Pancreas (tissue), 10 donors: ENCODE data around the gene FBN2. TPM values are rescaled to one million over a fixed set of nuclear protein-coding genes. Genes with fewer than 3 reads are reported as not detected.
A peak's percentile ranks its signal among the peaks of the same experiment; 100 is the strongest.

Experiments
- ATAC-seq, 4 donors: fragments of 200-7000 bp; cut with Tn5 transposase; one replicate each; pipeline versions ENCODE4 v1.8.0 to v1.9.1; 2020; ENCODE audit warnings: mild to moderate bottlenecking in 4 of 4, moderate library complexity in 4 of 4
- DNase-seq, 6 donors: peaks; one replicate each; pipeline ENCODE4 v3.0.0-alpha.2; 2020
- FAIRE-seq: peaks from 2 replicates; lab custom pipeline; 2012; peaks lifted over from hg19 to GRCh38; lab: Jason Lieb, UNC
- H3K27ac ChIP-seq, 4 donors: fragments of 200-600 bp; sonication (generic); 1 replicate in 3 of 4; 2 replicates in 1 of 4; pipeline versions ENCODE4 v1.5.0 to v1.8.0; 2020
- H3K27me3 ChIP-seq, 4 donors: fragments of 200-600 bp; one replicate each; pipeline ENCODE4 v1.8.0; 2021
- H3K36me3 ChIP-seq, 3 donors: fragments of 200-600 bp; sonication (generic) in 1 of 3; one replicate each; pipeline versions ENCODE4 v1.5.0 to v1.8.0; 2020 to 2021
- H3K4me1 ChIP-seq, 3 donors: fragments of 200-600 bp; one replicate each; pipeline ENCODE4 v1.8.0; 2021
- H3K4me3 ChIP-seq, 4 donors: fragments of 200-600 bp; sonication (generic) in 2 of 4; one replicate each; pipeline versions ENCODE4 v1.5.0 to v1.8.0; 2020 to 2021
- H3K9me3 ChIP-seq, 4 donors: fragments of 200-600 bp; one replicate each; pipeline ENCODE4 v1.8.0; 2021
- WGBS, 2 donors: extraction: QIAGEN DNeasy Blood & Tissue Kit; methylation state at CpG; one replicate each; pipeline ENCODE4 v1.1.7; 2013; 5-methylcytosine and 5-hydroxymethylcytosine counted together
- intact Hi-C, 3 donors: fragments of 100-400 bp; cut with DNase I; formaldehyde crosslinking; loops; one replicate each; pipeline versions ENCODE4 v1.11.1 to v1.14.2; 2022
- polyA plus RNA-seq, 2 donors: library from polyadenylated mRNA; stranded (reverse); fragments of 200-250 nt; gene quantifications; one replicate each; pipeline ENCODE4 v1.2.3, GENCODE V29; 2013
- total RNA-seq, 6 donors: library from RNA; stranded (reverse); fragmentation: NEBNext Ultra II Directional in 4 of 6; extraction: Animal tissue kit (Norgen Biotek cat#: 25700) in 4 of 6; gene quantifications; one replicate each; pipeline versions ENCODE4 v1.2.1 to v1.2.4, GENCODE V29; 2021 to 2023
- TF ChIP-seq, protein P1 (sequence below), 4 donors: fragments of 200-600 bp; sonication (generic) in 3 of 4; IDR thresholded peaks; one replicate each; pipeline versions ENCODE4 v1.5.0 to v1.8.0; 2021; ENCODE audit warnings: antibody characterized with exemption in 4 of 4
- donor health status: healthy with polysubstance abuse.
- donor health status: DM: no; HTN: no; CAD: no; lungs with moderate emphysema.
- donor health status: DM: no; HTN: no; CAD: no.
- donor health status: control.
- donor health status: control.
- donor health status: Bipolar disorder and iron deficiency.
- donor health status: DM: yes; HTN: yes; CAD: no.
- donor health status: DM: no; HTN: no; CAD: no.
- donor health status: DM: no; HTN: no; CAD: no.
- donor health status: DM: yes; HTN: yes; CAD: no.

Gene FBN2
- total and polyA plus RNA-seq, 8 donors: 0.04 to 0.78 (median 0.18) TPM; not detected in 3

- FAIRE-seq (no peak), DNase-seq (no peak), ATAC-seq (peak in 1 of 4 donors; percentile 43)
- H3K36me3 ChIP-seq: no peaks in the 10 kb centered on the region
- no peaks in the 10 kb centered on the region for H3K4me1 ChIP-seq
- no peak overlapping the region for H3K27ac ChIP-seq
- intact Hi-C loops: no loop called here
- H3K4me3 ChIP-seq: no peak overlapping the region
- H3K9me3 ChIP-seq: no peaks in the 10 kb centered on the region
- TF ChIP-seq, protein P1, sequence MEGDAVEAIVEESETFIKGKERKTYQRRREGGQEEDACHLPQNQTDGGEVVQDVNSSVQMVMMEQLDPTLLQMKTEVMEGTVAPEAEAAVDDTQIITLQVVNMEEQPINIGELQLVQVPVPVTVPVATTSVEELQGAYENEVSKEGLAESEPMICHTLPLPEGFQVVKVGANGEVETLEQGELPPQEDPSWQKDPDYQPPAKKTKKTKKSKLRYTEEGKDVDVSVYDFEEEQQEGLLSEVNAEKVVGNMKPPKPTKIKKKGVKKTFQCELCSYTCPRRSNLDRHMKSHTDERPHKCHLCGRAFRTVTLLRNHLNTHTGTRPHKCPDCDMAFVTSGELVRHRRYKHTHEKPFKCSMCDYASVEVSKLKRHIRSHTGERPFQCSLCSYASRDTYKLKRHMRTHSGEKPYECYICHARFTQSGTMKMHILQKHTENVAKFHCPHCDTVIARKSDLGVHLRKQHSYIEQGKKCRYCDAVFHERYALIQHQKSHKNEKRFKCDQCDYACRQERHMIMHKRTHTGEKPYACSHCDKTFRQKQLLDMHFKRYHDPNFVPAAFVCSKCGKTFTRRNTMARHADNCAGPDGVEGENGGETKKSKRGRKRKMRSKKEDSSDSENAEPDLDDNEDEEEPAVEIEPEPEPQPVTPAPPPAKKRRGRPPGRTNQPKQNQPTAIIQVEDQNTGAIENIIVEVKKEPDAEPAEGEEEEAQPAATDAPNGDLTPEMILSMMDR (IDR thresholded peaks at IDR 0.05): no peak
- no peaks in the 10 kb centered on the region for H3K27me3 ChIP-seq
Measured at GRCh38 chr5:128304088-128304487, 234.0 kb downstream of the FBN2 start.

DNA sequence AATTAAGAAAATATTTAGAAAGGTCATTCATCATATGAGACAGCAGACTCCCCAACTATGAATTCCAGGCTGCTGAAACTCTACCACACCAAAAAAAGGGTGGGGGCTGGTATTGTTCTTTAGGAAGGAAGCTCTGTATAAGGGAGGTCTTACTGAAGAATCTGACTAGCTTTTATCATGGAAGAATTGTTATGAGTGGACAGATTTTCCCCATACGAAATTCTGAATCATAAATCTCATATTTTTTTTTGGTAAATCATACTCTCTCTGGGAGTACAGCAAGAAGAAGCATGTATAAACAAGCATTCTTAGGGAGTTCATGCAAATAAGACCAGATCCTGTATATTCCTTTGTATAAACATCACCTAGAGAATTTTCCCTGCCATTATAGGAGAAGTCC is 234.5 kb downstream of the FBN2 start:
- TF ChIP-seq, protein P1 (IDR thresholded peaks at IDR 0.05): no peak
- DNase-seq (no peak), ATAC-seq (no peak), FAIRE-seq (no peak)
- Histone ChIP-seq H3K27ac (no peak overlapping the region), H3K4me3 (no peak overlapping the region), H3K4me1 (no peaks in the 10 kb centered on the region), H3K36me3 (no peaks in the 10 kb centered on the region), H3K27me3 (no peaks in the 10 kb centered on the region), H3K9me3 (no peaks in the 10 kb centered on the region)
- intact Hi-C loops: no loop called here
- 20 to 31% methylated on average over 1 of the region's 1 CpG for WGBS, 2 donors

GRCh38 chr5:128300181-128300580 is 237.9 kb downstream of the FBN2 start:
- FAIRE-seq (no peak), ATAC-seq (no peak), DNase-seq (no peak)
- no peak overlapping the region for H3K27ac ChIP-seq
- H3K36me3 ChIP-seq: no peaks in the 10 kb centered on the region
- intact Hi-C loops: no loop called here
- TF ChIP-seq, protein P1 (IDR thresholded peaks at IDR 0.05): no peak
- H3K27me3 ChIP-seq: no peaks in the 10 kb centered on the region
- no peak overlapping the region for H3K4me3 ChIP-seq
- WGBS, 2 donors: 48 to 63% methylated on average over 4 of the region's 4 CpGs
- no peaks in the 10 kb centered on the region for H3K9me3 ChIP-seq
- no peaks in the 10 kb centered on the region for H3K4me1 ChIP-seq

- Histone ChIP-seq H3K4me3 (no peak overlapping the region), H3K9me3 (no peaks in the 10 kb centered on the region), H3K4me1 (no peaks in the 10 kb centered on the region), H3K27me3 (no peaks in the 10 kb centered on the region), H3K27ac (no peak overlapping the region), H3K36me3 (no peaks in the 10 kb centered on the region)
- intact Hi-C loops: no loop called here
- 19 to 43% methylated on average over 2 of the region's 2 CpGs for WGBS, 2 donors
- FAIRE-seq: no peak
- ATAC-seq: no peak
- TF ChIP-seq, protein P1 (IDR thresholded peaks at IDR 0.05): no peak
- no peak for DNase-seq
Measured at GRCh38 chr5:128290152-128290858, 247.7 kb downstream of the FBN2 start.

DNA sequence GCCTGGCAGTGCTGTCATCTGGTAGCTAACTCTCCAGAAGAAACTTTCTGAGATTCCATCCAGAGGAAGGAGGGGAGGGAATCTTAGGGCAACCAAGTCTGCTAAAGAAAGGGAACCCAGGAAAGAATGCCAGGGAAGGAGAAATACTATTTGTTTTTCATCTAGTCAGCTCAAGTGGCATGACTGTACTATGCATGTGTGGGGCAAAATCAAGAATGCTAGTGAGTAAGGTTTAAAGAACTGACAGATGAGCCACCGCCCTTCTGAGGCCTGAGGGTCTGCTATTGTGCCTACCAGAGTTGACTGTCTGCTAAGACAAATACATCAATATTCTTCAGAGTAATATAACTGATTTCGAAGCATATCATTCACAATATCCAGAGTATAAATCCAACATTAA is 250.3 kb downstream of the FBN2 start:
- ATAC-seq (no peak), DNase-seq (no peak), FAIRE-seq (no peak)
- Histone ChIP-seq H3K36me3 (no peaks in the 10 kb centered on the region), H3K27ac (no peak overlapping the region), H3K4me3 (no peak overlapping the region), H3K27me3 (no peaks in the 10 kb centered on the region), H3K9me3 (no peaks in the 10 kb centered on the region), H3K4me1 (no peaks in the 10 kb centered on the region)
- TF ChIP-seq, protein P1 (IDR thresholded peaks at IDR 0.05): no peak
- WGBS, 2 donors: 61 to 87% methylated on average over 2 of the region's 2 CpGs
- intact Hi-C loops: no loop called here
